Astrocyte (in vitro differentiated cells and primary cell): ENCODE measurements around the gene TNFRSF18. TPM values are rescaled to one million over a fixed set of nuclear protein-coding genes. Genes with fewer than 3 reads are reported as not detected.

Source experiments
- DNase-seq: peaks from one replicate; pipeline ENCODE4 v3.0.0-alpha.2; 2010; ENCODE audit warnings: low read depth
- FAIRE-seq: peaks from 2 replicates; lab custom pipeline; 2011; peaks lifted over from hg19 to GRCh38; lab: Jason Lieb, UNC
- H2AFZ ChIP-seq: 2 replicates; pipeline ENCODE4 v1.6.0; 2012; ENCODE audit warnings: low read depth, low read length, inconsistent platforms
- H3K27ac ChIP-seq: 2 replicates; pipeline ENCODE4 v1.5.1; 2011; ENCODE audit warnings: low read depth, low read length, inconsistent platforms
- H3K27me3 ChIP-seq: 2 replicates; pipeline ENCODE4 v1.6.0; 2011; ENCODE audit warnings: low read length, inconsistent platforms; ENCODE audit not compliant: insufficient read depth
- H3K36me3 ChIP-seq: 2 replicates; pipeline ENCODE4 v1.5.1; 2011; ENCODE audit warnings: low read length, inconsistent platforms; ENCODE audit not compliant: insufficient read depth
- H3K4me1 ChIP-seq: 2 replicates; pipeline ENCODE4 v1.5.1; 2011; ENCODE audit warnings: low read length, inconsistent platforms; ENCODE audit not compliant: insufficient read depth
- H3K4me2 ChIP-seq: 2 replicates; pipeline ENCODE4 v1.6.0; 2012; ENCODE audit warnings: low read length, inconsistent platforms
- H3K4me3 ChIP-seq: 2 replicates; pipeline ENCODE4 v1.5.1; 2011; ENCODE audit warnings: low read depth, mild to moderate bottlenecking, low read length, inconsistent platforms; ENCODE audit not compliant: insufficient read depth
- H3K79me2 ChIP-seq: 2 replicates; pipeline ENCODE4 v1.6.0; 2012; ENCODE audit warnings: mild to moderate bottlenecking, low read length, inconsistent platforms; ENCODE audit not compliant: insufficient read depth
- H3K9ac ChIP-seq: 2 replicates; pipeline ENCODE4 v1.6.0; 2012; ENCODE audit warnings: mild to moderate bottlenecking, low read length, inconsistent platforms
- H3K9me3 ChIP-seq: 2 replicates; pipeline ENCODE4 v1.5.1; 2012; ENCODE audit warnings: low read depth, mild to moderate bottlenecking, low read length, inconsistent platforms; ENCODE audit not compliant: insufficient read depth
- H4K20me1 ChIP-seq: 2 replicates; pipeline ENCODE4 v1.6.0; 2012; ENCODE audit warnings: low read length, inconsistent platforms; ENCODE audit not compliant: insufficient read depth
- H3K27ac Mint-ChIP-seq: one replicate; pipeline ENCODE4 v1.8.0; 2021; ENCODE audit warnings: mild to moderate bottlenecking, mixed read lengths; ENCODE audit not compliant: unreplicated experiment
- H3K27me3 Mint-ChIP-seq: one replicate; pipeline ENCODE4 v1.8.0; 2021; ENCODE audit warnings: low read depth, mixed read lengths; ENCODE audit not compliant: unreplicated experiment
- H3K36me3 Mint-ChIP-seq: one replicate; pipeline ENCODE4 v1.8.0; 2021; ENCODE audit warnings: low read depth, mixed read lengths; ENCODE audit not compliant: unreplicated experiment
- H3K4me1 Mint-ChIP-seq: one replicate; pipeline ENCODE4 v1.8.0; 2021; ENCODE audit warnings: low read depth, mixed read lengths; ENCODE audit not compliant: unreplicated experiment
- H3K4me3 Mint-ChIP-seq: one replicate; pipeline ENCODE4 v1.8.0; 2021; ENCODE audit warnings: mild to moderate bottlenecking, moderate library complexity, mixed read lengths; ENCODE audit not compliant: unreplicated experiment
- H3K9me3 Mint-ChIP-seq: one replicate; pipeline ENCODE4 v1.8.0; 2021; ENCODE audit warnings: mild to moderate bottlenecking, mixed read lengths; ENCODE audit not compliant: unreplicated experiment
- CTCF ChIP-seq: IDR thresholded peaks from 2 replicates; pipeline ENCODE4 v1.5.1; 2011; ENCODE audit warnings: low read depth, mild to moderate bottlenecking, inconsistent platforms, low read length, moderate library complexity; ENCODE audit not compliant: insufficient read depth
- EZH2 ChIP-seq: IDR thresholded peaks from 2 replicates; pipeline ENCODE4 v1.6.1; 2012; ENCODE audit warnings: mild to moderate bottlenecking, low read length, inconsistent platforms; ENCODE audit not compliant: insufficient read depth
- total RNA-seq: library from RNA; stranded (reverse); gene quantifications from 2 replicates; pipeline ENCODE4 v1.2.1, GENCODE V29; 2021

Gene TNFRSF18
- total RNA-seq, 1 donor from 2014 or later = 0.66 TPM

GRCh38 chr1:1197551-1198422 is 8.6 kb downstream of the TNFRSF18 start:
- Histone ChIP-seq H3K79me2 (no peaks in the 10 kb centered on the region), H3K4me1 (no peaks in the 10 kb centered on the region), H3K9ac (no peak overlapping the region), H3K4me2 (no peak overlapping the region), H3K27me3 (peaks cover 2% of the 10 kb centered on the region), H3K4me3 (no peak overlapping the region), H3K36me3 (no peaks in the 10 kb centered on the region), H2AFZ (no peak overlapping the region), H3K9me3 (no peaks in the 10 kb centered on the region), H4K20me1 (no peaks in the 10 kb centered on the region), H3K27ac (no peak overlapping the region)
- Mint-ChIP-seq H3K27me3 (peaks cover 20% of the 10 kb centered on the region), H3K36me3 (no peaks in the 10 kb centered on the region), H3K4me3 (no peak overlapping the region), H3K9me3 (peaks cover 11% of the 10 kb centered on the region), H3K27ac (no peak overlapping the region), H3K4me1 (no peaks in the 10 kb centered on the region)
- TF ChIP-seq EZH2 (no peak), CTCF (no peak)
- DNase-seq = no peak
- no peak for FAIRE-seq

- H3K4me1 Mint-ChIP-seq = no peaks in the 10 kb centered on the region
- FAIRE-seq = no peak
These were observed 9.2 kb downstream of the TNFRSF18 start for GRCh38 chr1:1197188-1197500.

More at GRCh38 chr1:1197188-1197500, 9.2 kb downstream of the TNFRSF18 start:
- Mint-ChIP-seq H3K27me3 (peaks cover 21% of the 10 kb centered on the region), H3K4me3 (no peak overlapping the region), H3K27ac (no peak overlapping the region), H3K36me3 (peaks cover under 1% of the 10 kb centered on the region), H3K9me3 (peaks cover 12% of the 10 kb centered on the region)
- H2AFZ ChIP-seq = no peak overlapping the region
- no peak for DNase-seq
- H4K20me1 ChIP-seq = no peaks in the 10 kb centered on the region
- no peak overlapping the region for H3K9ac ChIP-seq
- H3K4me1 ChIP-seq = no peaks in the 10 kb centered on the region
- no peaks in the 10 kb centered on the region for H3K36me3 ChIP-seq
- H3K4me3 ChIP-seq = no peak overlapping the region
- TF ChIP-seq CTCF = no peak
- no peak for TF ChIP-seq EZH2
- no peak overlapping the region for H3K27ac ChIP-seq
- no peak overlapping the region for H3K4me2 ChIP-seq
- H3K9me3 ChIP-seq = no peaks in the 10 kb centered on the region
- no peaks in the 10 kb centered on the region for H3K79me2 ChIP-seq
- H3K27me3 ChIP-seq = peaks cover 2% of the 10 kb centered on the region
